Amniotic stem cell (primary cell): ENCODE data around the gene LIPE.
"Not testable (repeated sequence)": the region's sequence is repeated elsewhere in the genome, so short reads cannot be mapped to it uniquely, and the experiment has no call there.

Source experiments
- DNase-seq: peaks from one replicate; lab custom pipeline; 2025; lab: John Stamatoyannopoulos, UW

LIPE gene

GRCh38 chr19:42427313-42427712 lies at the start of gene LIPE:
Gene LIPE (minus strand): TSS chr19:42427388. CDS start chr19:42427149, 239 bp downstream.
- no peak for DNase-seq

GRCh38 chr19:42475366-42475765 lies 48.2 kb upstream of the LIPE start:
- DNase-seq, result no peak

GRCh38 chr19:42474743-42475142 lies 47.6 kb upstream of the LIPE start:
- DNase-seq, result no peak

GRCh38 chr19:42473686-42474085 lies 46.5 kb upstream of the LIPE start:
- DNase-seq, result no peak

- no peak for DNase-seq
These were observed 45.4 kb upstream of the LIPE start for GRCh38 chr19:42472402-42473147.

GRCh38 chr19:42471554-42472249 lies 44.5 kb upstream of the LIPE start:
- no peak for DNase-seq

GRCh38 chr19:42469311-42470235 lies 42.4 kb upstream of the LIPE start:
- DNase-seq, result no peak

GRCh38 chr19:42468273-42468796 lies 41.1 kb upstream of the LIPE start:
- DNase-seq, result peak; percentile 65

- no peak for DNase-seq
These were observed 40.1 kb upstream of the LIPE start for GRCh38 chr19:42467183-42467760.

GRCh38 chr19:42466521-42467182 lies 39.5 kb upstream of the LIPE start:
- DNase-seq, result no peak

GRCh38 chr19:42465827-42466280 lies 38.7 kb upstream of the LIPE start:
- no peak for DNase-seq

GRCh38 chr19:42461700-42462324 lies 34.6 kb upstream of the LIPE start:
- no peak for DNase-seq

GRCh38 chr19:42461231-42461630 lies 34.0 kb upstream of the LIPE start:
- DNase-seq, result not testable (repeated sequence)

- no peak for DNase-seq
These were observed 32.7 kb upstream of the LIPE start for GRCh38 chr19:42459926-42460325.

GRCh38 chr19:42455621-42456081 lies 28.5 kb upstream of the LIPE start:
- DNase-seq, result no peak

- no peak for DNase-seq
These were observed 27.9 kb upstream of the LIPE start for GRCh38 chr19:42455086-42455485.

GRCh38 chr19:42452590-42452989 lies 25.4 kb upstream of the LIPE start:
- no peak for DNase-seq

GRCh38 chr19:42450314-42450934 lies 23.2 kb upstream of the LIPE start:
- DNase-seq, result peak; percentile 43

- DNase-seq, result not testable (repeated sequence)
These were observed 21.1 kb upstream of the LIPE start for GRCh38 chr19:42448306-42448705.

GRCh38 chr19:42445948-42446347 lies 18.8 kb upstream of the LIPE start:
- no peak for DNase-seq
